Heart left ventricle (tissue), 16 donors: Measurements from ENCODE around the gene DNAJC27. TPM values are rescaled to one million over a fixed set of nuclear protein-coding genes. Genes with fewer than 3 reads are reported as not detected.

Experiments used
- ATAC-seq, 4 donors: fragments of 200-7000 bp; cut with Tn5 transposase; one replicate each; pipeline ENCODE4 v1.9.1; 2020 to 2022; ENCODE audit warnings: moderate library complexity in 4 of 4, mild to moderate bottlenecking in 3 of 4, moderate number of reproducible peaks in 1 of 4
- DNase-seq, 5 donors: peaks; one replicate each; pipeline ENCODE4 v3.0.0-alpha.2; 2020
- H3K27ac ChIP-seq, 12 donors: fragments of 200-600 bp; sonication (generic) in 4 of 12; one replicate each; pipeline versions ENCODE4 v1.5.0 to v1.8.0; 2016 to 2022; ENCODE audit warnings: mild to moderate bottlenecking in 2 of 12
- H3K27me3 ChIP-seq, 9 donors: fragments of 200-600 bp; sonication (generic) in 2 of 9; one replicate each; pipeline versions ENCODE4 v1.5.1 to v1.8.0; 2016 to 2022; ENCODE audit warnings: mild to moderate bottlenecking in 3 of 9
- H3K36me3 ChIP-seq, 9 donors: fragments of 200-600 bp; sonication (generic) in 2 of 9; one replicate each; pipeline versions ENCODE4 v1.5.0 to v1.8.0; 2018 to 2022; ENCODE audit warnings: mild to moderate bottlenecking in 2 of 9
- H3K4me1 ChIP-seq, 12 donors: fragments of 200-600 bp; sonication (generic) in 4 of 12; one replicate each; pipeline versions ENCODE4 v1.5.0 to v1.8.0; 2016 to 2022; ENCODE audit warnings: mild to moderate bottlenecking in 3 of 12
- H3K4me3 ChIP-seq, 12 donors: fragments of 200-600 bp; sonication (generic) in 4 of 12; one replicate each; pipeline versions ENCODE4 v1.5.0 to v1.8.0; 2017 to 2022; ENCODE audit warnings: mild to moderate bottlenecking in 9 of 12, moderate library complexity in 4 of 12
- H3K9me3 ChIP-seq, 12 donors: fragments of 200-600 bp; sonication (generic) in 4 of 12; one replicate each; pipeline versions ENCODE4 v1.5.0 to v1.8.0; 2016 to 2022; ENCODE audit warnings: mild to moderate bottlenecking in 1 of 12
- CTCF ChIP-seq, 12 donors: fragments of 200-600 bp; sonication (generic) in 4 of 12; IDR thresholded peaks; one replicate each; pipeline versions ENCODE4 v1.5.0 to v1.8.0; 2018 to 2022; ENCODE audit warnings: antibody characterized with exemption in 12 of 12, mild to moderate bottlenecking in 5 of 12
- POLR2A ChIP-seq, 2 donors: fragments of 450-650 bp; IDR thresholded peaks; one replicate each; pipeline ENCODE4 v1.6.1; 2017; ENCODE audit warnings: antibody characterized with exemption in 2 of 2, mild to moderate bottlenecking in 2 of 2, moderate library complexity in 2 of 2
- WGBS, 4 donors: extraction: QIAGEN DNeasy Blood & Tissue Kit in 2 of 4; methylation state at CpG; one replicate each; pipeline versions ENCODE4 v1.1.5 to v1.1.7; 2013 to 2018; 5-methylcytosine and 5-hydroxymethylcytosine counted together
- intact Hi-C, 10 donors: fragments of 100-400 bp; cut with DNase I; formaldehyde crosslinking; loops; one replicate each; pipeline versions ENCODE4 v1.11.1 to v1.14.2; 2022
- polyA plus RNA-seq, 2 donors: library from polyadenylated mRNA; stranded (reverse); fragments of 200-250 nt; gene quantifications; one replicate each; pipeline ENCODE4 v1.2.3, GENCODE V29; 2013
- total RNA-seq, 9 donors: library from RNA; depleted of rRNA in 2 of 9; stranded (reverse); fragments of >200 nt in 2 of 9; fragmentation: NEBNext Ultra II Directional in 3 of 9; extraction: Animal tissue kit (Norgen Biotek cat#: 25700) in 3 of 9; gene quantifications; one replicate each; pipeline versions ENCODE4 v1.1.0 to v1.2.4, GENCODE V29; 2016 to 2023
- donor health status: ischemic (EF 13 %, LVEDD 7.1; RV severe dilation, severe dysfunction).
- donor health status: healthy with polysubstance abuse.
- donor health status: DM: no; HTN: yes; CAD: no.
- donor health status: DM: no; HTN: no; CAD: no.
- donor health status: ischemic (EF 25% LVEDD 6.9; RV normal size, moderate dysfunction).
- donor health status: ischemic (EF 25% LVEDD 5.7; RV mildly dilated, moderate dysfunction).
- donor health status: healthy.
- donor health status: DM: yes; HTN: yes; CAD: no.
- donor health status: ischemic (EF 35%, LVEDD 5.7; RV mildly dilated, moderate dysfunction).
- donor health status: nonischemic (EF 11% LVEDD 7.7; RV severe dilation, severe dysfunction).
- donor health status: DM: yes; HTN: yes; CAD: no.
- donor health status: PGD.
- donor health status: ischemic (EF 29% LVEDD 5.4; RV normal size, mild dysfunction).
- donor health status: nonischemic (EF 23%, LVEDD 6.1; RV moderate dilation, normal function).

Gene DNAJC27
- total and polyA plus RNA-seq, 11 donors: 4.3 to 13.6 (median 8.7) TPM

GRCh38 chr2:24971286-24971535 is 544 bp downstream of the DNAJC27 start:
- ATAC-seq (peak in 3 of 4 donors; percentile 0 to 10 (median 5)), DNase-seq (no peak)
- H3K27me3 ChIP-seq: no peaks in the 10 kb centered on the region
- no peak for TF ChIP-seq POLR2A (IDR thresholded peaks at IDR 0.05)
- no peak for TF ChIP-seq CTCF (IDR thresholded peaks at IDR 0.05)
- H3K4me1 ChIP-seq: peaks cover 0 to 23% (median 13%) of the 10 kb centered on the region in 12 donors
- H3K9me3 ChIP-seq: no peaks in the 10 kb centered on the region
- peak overlapping the region; percentile 70 to 94 (median 82) for H3K4me3 ChIP-seq
- peak overlapping the region; percentile 95 to 99 (median 98) for H3K27ac ChIP-seq
- peaks cover 0 to 14% (median 10%) of the 10 kb centered on the region in 9 donors for H3K36me3 ChIP-seq
- WGBS, 4 donors: 0 to 3% (median 0%) methylated on average over 13 to 23 of the region's 23 CpGs
- intact Hi-C loops: loop anchor here in 5 of 10 donors (5.0 to 10.0 kb wide), 4 partner anchors 71 to 226 kb away; partner anchors contain the start of genes EFR3B (in 3 of the 5), CENPO (in 1 of the 5) and PTRHD1 (in 1 of the 5)

DNA sequence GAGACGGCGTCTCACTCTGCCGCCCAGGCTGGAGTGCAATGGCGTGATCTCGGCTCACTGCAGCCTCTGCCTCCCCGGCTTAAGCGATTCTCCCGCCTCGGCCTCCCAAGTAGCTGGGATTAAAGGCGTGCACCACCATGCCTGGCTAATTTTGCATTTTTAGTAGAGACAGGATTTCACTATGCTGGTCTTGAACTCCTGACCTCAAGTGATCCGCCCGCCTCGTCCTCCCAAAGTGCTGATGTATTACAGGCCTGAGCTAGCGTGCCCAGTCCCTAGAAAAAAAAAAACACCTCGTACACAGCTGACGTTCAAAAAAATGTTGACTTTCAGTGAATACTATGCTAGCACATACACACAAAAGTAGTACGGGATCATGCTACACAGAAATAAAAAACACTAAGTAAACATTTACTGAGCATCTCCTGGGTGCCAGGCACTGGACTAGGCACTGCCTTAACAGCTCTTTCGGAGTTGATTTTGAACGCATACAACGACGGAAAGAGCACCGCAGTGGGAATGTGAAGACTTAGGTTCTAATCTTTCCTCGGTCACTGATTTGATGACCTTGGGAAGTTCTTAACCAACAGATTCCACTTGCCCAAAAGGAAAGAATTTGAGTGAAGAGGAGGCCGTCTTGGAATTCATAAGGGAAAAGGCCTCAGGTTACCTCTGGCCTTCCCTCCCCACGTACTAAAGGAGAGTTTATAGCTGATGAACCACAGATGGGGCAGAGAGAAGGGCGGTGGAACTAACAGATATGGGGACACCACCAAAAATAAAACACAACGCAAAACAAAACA is 1.1 kb downstream of the DNAJC27 start:
- 55 to 62% (median 59%) methylated on average over 27 of the region's 27 CpGs for WGBS, 4 donors
- Histone ChIP-seq H3K36me3 (peaks cover 0 to 20% (median 15%) of the 10 kb centered on the region in 9 donors), H3K4me1 (peaks cover 0 to 20% (median 12%) of the 10 kb centered on the region in 12 donors), H3K4me3 (peak overlapping the region; percentile 70 to 94 (median 82)), H3K27me3 (no peaks in the 10 kb centered on the region), H3K9me3 (no peaks in the 10 kb centered on the region), H3K27ac (peak overlapping the region; percentile 95 to 99 (median 98))
- intact Hi-C loops: loop anchor here in 5 of 10 donors (5.0 to 10.0 kb wide), 4 partner anchors 72 to 227 kb away; partner anchors contain the start of genes EFR3B (in 3 of the 5), CENPO (in 1 of the 5) and PTRHD1 (in 1 of the 5)
- ATAC-seq (peak in 1 of 4 donors; percentile 6), DNase-seq (no peak)
- no peak for TF ChIP-seq POLR2A (IDR thresholded peaks at IDR 0.05)
- TF ChIP-seq CTCF (IDR thresholded peaks at IDR 0.05): no peak

DNA sequence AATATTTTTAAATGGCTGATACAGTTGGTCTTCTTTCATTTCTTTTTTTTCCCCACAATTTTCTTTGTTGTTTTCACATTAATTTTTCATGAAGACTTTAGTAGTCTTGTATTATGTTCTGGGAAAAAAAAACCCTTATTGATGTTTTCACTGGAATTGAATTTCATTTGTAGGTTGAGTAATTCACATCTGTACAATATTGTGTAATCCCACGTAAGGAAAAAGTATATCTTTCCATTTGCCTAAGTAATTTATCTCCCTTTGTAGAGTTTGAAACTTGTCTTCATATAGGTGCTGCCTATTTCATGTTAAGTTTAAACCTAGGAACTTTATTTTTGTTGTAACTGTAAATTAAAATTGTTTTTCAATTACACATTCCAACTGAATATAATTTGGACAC is 2.0 kb downstream of the DNAJC27 start:
- 83 to 88% (median 86%) methylated on average over 1 of the region's 1 CpG for WGBS, 4 donors
- H3K27ac ChIP-seq: peak overlapping the region in 2 of 12 donors; percentile 99
- ATAC-seq (no peak), DNase-seq (no peak)
- H3K36me3 ChIP-seq: peaks cover 0 to 29% (median 24%) of the 10 kb centered on the region in 9 donors
- no peaks in the 10 kb centered on the region for H3K27me3 ChIP-seq
- TF ChIP-seq POLR2A (IDR thresholded peaks at IDR 0.05) (no peak), CTCF (IDR thresholded peaks at IDR 0.05) (no peak)
- H3K4me3 ChIP-seq: no peak overlapping the region
- intact Hi-C loops: loop anchor here in 5 of 10 donors (5.0 to 10.0 kb wide), 4 partner anchors 73 to 228 kb away; partner anchors contain the start of genes EFR3B (in 3 of the 5), CENPO (in 1 of the 5) and PTRHD1 (in 1 of the 5)
- peaks cover 0 to 18% (median 11%) of the 10 kb centered on the region in 12 donors for H3K4me1 ChIP-seq
- no peaks in the 10 kb centered on the region for H3K9me3 ChIP-seq

DNA sequence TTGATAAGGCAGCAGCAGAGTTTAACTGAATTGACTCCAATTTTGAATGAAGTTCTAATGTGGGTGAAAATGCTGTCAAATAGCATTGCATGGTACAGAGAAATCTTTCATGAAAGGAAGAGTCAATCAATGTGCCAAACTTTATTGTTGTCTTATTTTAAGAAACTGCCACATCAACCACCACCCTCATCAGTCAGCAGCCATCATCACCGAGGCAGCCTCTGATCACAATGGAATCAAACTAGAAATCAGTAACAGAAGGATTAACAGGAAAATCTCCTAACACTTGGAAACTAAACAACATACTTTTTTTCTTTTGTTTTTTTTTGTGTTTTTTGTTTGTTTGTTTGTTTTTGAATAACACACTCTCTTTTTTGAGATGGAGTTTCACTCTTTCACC is 9.9 kb downstream of the DNAJC27 start:
- 87 to 96% (median 94%) methylated on average over 1 of the region's 1 CpG for WGBS, 4 donors
- Histone ChIP-seq H3K36me3 (peaks cover 0 to 100% (median 94%) of the 10 kb centered on the region in 9 donors), H3K27me3 (no peaks in the 10 kb centered on the region), H3K9me3 (no peaks in the 10 kb centered on the region), H3K4me1 (peaks cover 0 to 30% (median 5%) of the 10 kb centered on the region in 12 donors), H3K4me3 (no peak overlapping the region), H3K27ac (no peak overlapping the region)
- DNase-seq: no peak
- ATAC-seq: no peak
- TF ChIP-seq CTCF (IDR thresholded peaks at IDR 0.05): no peak
- no peak for TF ChIP-seq POLR2A (IDR thresholded peaks at IDR 0.05)
- intact Hi-C loops: no loop called here
